ENCODE results near the gene ANKRD1. TPM values are rescaled to one million over a fixed set of nuclear protein-coding genes. Genes with fewer than 3 reads are reported as not detected.

The ANKRD1 gene
- polyA plus RNA-seq, 6 donors from 2014 or later = not detected

GRCh38 chr10:90927293-90927692, 6.4 kb upstream of the ANKRD1 start:
- no peaks in the 10 kb centered on the region for H3K9me3 Mint-ChIP-seq
- ATAC-seq (ENCODE audit: low read depth in 2 of 2) (no peak), DNase-seq (no peak)
- no peaks in the 10 kb centered on the region for H3K4me1 Mint-ChIP-seq
- H3K4me3 Mint-ChIP-seq = no peak overlapping the region
- no peaks in the 10 kb centered on the region for H3K36me3 Mint-ChIP-seq
- H3K27ac Mint-ChIP-seq = peak overlapping the region in 1 of 6 donors; percentile 55
- peaks cover 0 to 15% (median 4%) of the 10 kb centered on the region in 3 donors for H3K27me3 Mint-ChIP-seq

GRCh38 chr10:90925079-90926029, 4.5 kb upstream of the ANKRD1 start:
- peaks cover 0 to 15% (median 4%) of the 10 kb centered on the region in 3 donors for H3K27me3 Mint-ChIP-seq
- H3K4me3 Mint-ChIP-seq = no peak overlapping the region
- DNase-seq = no peak
- H3K4me1 Mint-ChIP-seq = no peaks in the 10 kb centered on the region
- H3K9me3 Mint-ChIP-seq = no peaks in the 10 kb centered on the region
- H3K27ac Mint-ChIP-seq = no peak overlapping the region
- no peaks in the 10 kb centered on the region for H3K36me3 Mint-ChIP-seq
- no peak for ATAC-seq (ENCODE audit: low read depth in 2 of 2)

- Mint-ChIP-seq H3K36me3 (no peaks in the 10 kb centered on the region), H3K27ac (peak overlapping the region in 1 of 6 donors; percentile 24), H3K4me3 (no peak overlapping the region), H3K27me3 (peaks cover 0 to 15% (median 4%) of the 10 kb centered on the region in 3 donors), H3K4me1 (no peaks in the 10 kb centered on the region), H3K9me3 (no peaks in the 10 kb centered on the region)
- no peak for ATAC-seq (ENCODE audit: low read depth in 2 of 2)
- no peak for DNase-seq
These were observed 3.7 kb upstream of the ANKRD1 start for GRCh38 chr10:90924552-90924951.

GRCh38 chr10:90923111-90923731, 2.3 kb upstream of the ANKRD1 start:
- ATAC-seq (ENCODE audit: low read depth in 2 of 2) (no peak), DNase-seq (no peak)
- Mint-ChIP-seq H3K27me3 (peaks cover 0 to 4% (median 3%) of the 10 kb centered on the region in 3 donors), H3K4me3 (no peak overlapping the region), H3K9me3 (no peaks in the 10 kb centered on the region), H3K4me1 (no peaks in the 10 kb centered on the region), H3K36me3 (no peaks in the 10 kb centered on the region), H3K27ac (no peak overlapping the region)

GRCh38 chr10:90921906-90922305, 1.0 kb upstream of the ANKRD1 start:
- H3K27ac Mint-ChIP-seq = no peak overlapping the region
- H3K4me3 Mint-ChIP-seq = no peak overlapping the region
- no peaks in the 10 kb centered on the region for H3K9me3 Mint-ChIP-seq
- no peak for DNase-seq
- ATAC-seq (ENCODE audit: low read depth in 2 of 2) = no peak
- no peaks in the 10 kb centered on the region for H3K36me3 Mint-ChIP-seq
- H3K27me3 Mint-ChIP-seq = peaks cover 0 to 4% (median 0%) of the 10 kb centered on the region in 3 donors
- H3K4me1 Mint-ChIP-seq = no peaks in the 10 kb centered on the region

- peak overlapping the region in 1 of 6 donors; percentile 28 for H3K27ac Mint-ChIP-seq
- DNase-seq (no peak), ATAC-seq (ENCODE audit: low read depth in 2 of 2) (no peak)
- no peak overlapping the region for H3K4me3 Mint-ChIP-seq
- H3K36me3 Mint-ChIP-seq = no peaks in the 10 kb centered on the region
- H3K9me3 Mint-ChIP-seq = no peaks in the 10 kb centered on the region
- H3K4me1 Mint-ChIP-seq = no peaks in the 10 kb centered on the region
- peaks cover 0 to 4% (median 0%) of the 10 kb centered on the region in 3 donors for H3K27me3 Mint-ChIP-seq
These were observed 958 bp downstream of the ANKRD1 start for GRCh38 chr10:90919683-90920574.

- Mint-ChIP-seq H3K36me3 (no peaks in the 10 kb centered on the region), H3K9me3 (no peaks in the 10 kb centered on the region), H3K27me3 (peaks cover 0 to 4% (median 0%) of the 10 kb centered on the region in 3 donors), H3K27ac (no peak overlapping the region), H3K4me3 (no peak overlapping the region), H3K4me1 (no peaks in the 10 kb centered on the region)
- no peak for ATAC-seq (ENCODE audit: low read depth in 2 of 2)
- DNase-seq = no peak
These were observed 2.9 kb downstream of the ANKRD1 start for GRCh38 chr10:90917968-90918318.

- H3K27ac Mint-ChIP-seq = no peak overlapping the region
- no peaks in the 10 kb centered on the region for H3K27me3 Mint-ChIP-seq
- H3K36me3 Mint-ChIP-seq = no peaks in the 10 kb centered on the region
- no peak for DNase-seq
- H3K4me3 Mint-ChIP-seq = no peak overlapping the region
- no peak for ATAC-seq (ENCODE audit: low read depth in 2 of 2)
- H3K9me3 Mint-ChIP-seq = no peaks in the 10 kb centered on the region
- H3K4me1 Mint-ChIP-seq = no peaks in the 10 kb centered on the region
These were observed 3.5 kb downstream of the ANKRD1 start for GRCh38 chr10:90917238-90917967.

- Mint-ChIP-seq H3K27ac (no peak overlapping the region), H3K9me3 (no peaks in the 10 kb centered on the region), H3K4me3 (no peak overlapping the region), H3K4me1 (peaks cover 0 to 3% (median 2%) of the 10 kb centered on the region in 3 donors), H3K36me3 (no peaks in the 10 kb centered on the region), H3K27me3 (no peaks in the 10 kb centered on the region)
- ATAC-seq (ENCODE audit: low read depth in 2 of 2) = no peak
- DNase-seq = no peak
These were observed 4.3 kb downstream of the ANKRD1 start for GRCh38 chr10:90916392-90917237.

GRCh38 chr10:90915766-90916075, 5.2 kb downstream of the ANKRD1 start:
- DNase-seq (no peak), ATAC-seq (ENCODE audit: low read depth in 2 of 2) (no peak)
- no peak overlapping the region for H3K27ac Mint-ChIP-seq
- H3K4me3 Mint-ChIP-seq = no peak overlapping the region
- no peaks in the 10 kb centered on the region for H3K9me3 Mint-ChIP-seq
- H3K36me3 Mint-ChIP-seq = no peaks in the 10 kb centered on the region
- H3K4me1 Mint-ChIP-seq = peaks cover 0 to 5% (median 5%) of the 10 kb centered on the region in 3 donors
- no peaks in the 10 kb centered on the region for H3K27me3 Mint-ChIP-seq

- no peaks in the 10 kb centered on the region for H3K36me3 Mint-ChIP-seq
- ATAC-seq (ENCODE audit: low read depth in 2 of 2) (no peak), DNase-seq (no peak)
- peaks cover 0 to 5% (median 5%) of the 10 kb centered on the region in 3 donors for H3K4me1 Mint-ChIP-seq
- no peaks in the 10 kb centered on the region for H3K9me3 Mint-ChIP-seq
- H3K27me3 Mint-ChIP-seq = no peaks in the 10 kb centered on the region
- H3K27ac Mint-ChIP-seq = no peak overlapping the region
- H3K4me3 Mint-ChIP-seq = no peak overlapping the region
These were observed 5.7 kb downstream of the ANKRD1 start for GRCh38 chr10:90914992-90915765.

Measured in naive B cell (primary cell).